GM12872 (cell line): ENCODE measurements around the gene SLC6A12.

Experiments
- CTCF ChIP-seq: IDR thresholded peaks from 3 replicates; pipeline ENCODE4 v1.5.1; 2011; ENCODE audit warnings: low read depth, mild to moderate bottlenecking, low read length, moderate library complexity; ENCODE audit not compliant: insufficient read depth

SLC6A12 gene

GRCh38 chr12:254912-255311, 41.0 kb upstream of the SLC6A12 start:
- TF ChIP-seq CTCF, result no peak

GRCh38 chr12:254039-254438, 40.1 kb upstream of the SLC6A12 start:
- TF ChIP-seq CTCF, result no peak

- TF ChIP-seq CTCF, result no peak
Measured at GRCh38 chr12:253116-253831, 39.3 kb upstream of the SLC6A12 start.

GRCh38 chr12:252636-253035, 38.7 kb upstream of the SLC6A12 start:
- TF ChIP-seq CTCF, result no peak

GRCh38 chr12:247271-247670, 33.3 kb upstream of the SLC6A12 start:
- no peak for TF ChIP-seq CTCF

GRCh38 chr12:243381-243780, 29.4 kb upstream of the SLC6A12 start:
- no peak for TF ChIP-seq CTCF

- TF ChIP-seq CTCF, result no peak
Measured at GRCh38 chr12:242496-242895, 28.5 kb upstream of the SLC6A12 start.
